HCEC 1CT (cell line): ENCODE measurements around the gene TLE3.
A peak's percentile ranks its signal among the peaks of the same experiment; 100 is the strongest.

Source experiments
- DNase-seq: peaks from one replicate; pipeline ENCODE4 v3.0.0-alpha.2; 2017

Gene TLE3

DNA sequence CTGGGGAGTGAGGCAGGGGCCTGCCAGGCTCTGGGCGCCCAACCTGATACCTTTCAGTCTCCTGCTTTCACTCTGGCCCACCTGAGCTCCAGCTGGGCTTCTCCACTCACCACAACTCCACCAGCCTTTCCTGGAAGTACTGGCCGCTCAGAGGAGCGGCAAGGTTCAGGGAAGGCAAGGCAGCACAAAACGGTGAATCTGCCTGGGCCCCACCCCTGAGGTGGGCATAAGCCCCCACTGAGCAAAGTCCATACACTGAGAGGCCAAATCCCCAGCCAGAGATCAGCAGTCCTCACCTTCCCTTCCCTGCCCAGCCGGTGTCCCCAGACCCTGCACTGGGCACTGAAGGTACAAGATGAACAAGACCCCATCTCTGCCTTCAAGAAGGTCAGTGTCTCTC, 70.7 kb downstream of the TLE3 start:
- DNase-seq = no peak

DNA sequence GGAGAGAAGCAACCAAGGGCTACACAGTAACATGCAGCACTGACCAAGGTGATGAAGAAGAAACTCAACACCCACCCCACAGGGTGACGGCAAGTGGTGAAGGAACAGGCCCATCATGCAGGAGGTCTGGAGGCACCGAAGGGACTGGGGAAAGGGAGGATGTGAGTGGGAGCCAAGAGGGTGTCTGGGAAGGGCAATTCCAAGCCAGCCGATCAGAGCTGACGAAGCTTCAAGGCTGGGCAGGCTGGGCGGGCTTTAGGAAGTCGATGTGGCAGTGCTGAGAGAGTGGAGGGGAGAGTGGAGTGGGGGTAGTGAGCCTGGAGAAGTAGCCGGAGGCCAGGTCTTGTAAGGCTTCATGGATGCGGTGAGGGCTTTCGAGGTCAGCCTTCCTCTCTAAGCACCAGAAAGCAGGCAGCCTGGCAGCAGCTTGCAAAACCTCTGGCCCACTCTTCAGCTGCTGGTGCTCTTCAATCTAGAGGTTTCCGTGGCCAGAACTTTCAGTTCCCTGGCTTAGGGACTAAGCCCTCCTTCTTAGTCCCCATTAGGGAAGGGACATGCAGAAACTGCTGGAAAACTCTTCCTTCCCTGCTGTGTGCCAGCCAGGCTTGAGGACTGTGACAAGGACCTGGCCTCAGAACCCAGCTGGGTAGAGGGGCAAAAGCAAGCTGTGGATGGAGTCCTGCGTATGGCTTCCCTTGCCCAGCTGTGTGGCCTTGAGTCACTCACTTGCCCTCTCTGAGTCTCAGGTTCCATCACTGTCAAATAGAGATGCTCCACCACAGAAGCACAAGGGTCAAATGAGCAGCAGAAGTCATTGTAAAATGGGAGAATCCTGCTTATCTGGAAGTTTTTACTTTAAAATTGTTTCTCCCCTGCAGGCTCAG, 72.1 kb downstream of the TLE3 start:
- no peak for DNase-seq

DNA sequence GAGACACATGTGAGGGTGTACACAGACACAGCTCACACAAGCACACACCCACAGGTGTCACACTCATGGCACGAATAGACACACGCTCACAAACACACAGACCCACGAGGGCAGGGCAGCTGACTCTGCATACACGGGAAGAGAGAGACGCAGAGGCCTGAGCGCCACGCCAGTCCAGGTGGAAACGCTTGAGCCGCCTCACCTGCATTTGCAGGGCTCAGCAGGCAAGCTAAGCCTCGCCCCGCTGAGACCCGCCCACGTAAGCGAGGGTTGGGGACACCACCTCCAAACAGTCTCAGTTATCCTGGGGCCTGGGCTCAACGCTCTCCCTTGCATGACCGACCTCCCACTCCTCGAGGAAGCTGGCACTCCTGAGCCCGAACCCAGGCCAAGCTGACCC, 73.2 kb downstream of the TLE3 start:
- DNase-seq = no peak

DNA sequence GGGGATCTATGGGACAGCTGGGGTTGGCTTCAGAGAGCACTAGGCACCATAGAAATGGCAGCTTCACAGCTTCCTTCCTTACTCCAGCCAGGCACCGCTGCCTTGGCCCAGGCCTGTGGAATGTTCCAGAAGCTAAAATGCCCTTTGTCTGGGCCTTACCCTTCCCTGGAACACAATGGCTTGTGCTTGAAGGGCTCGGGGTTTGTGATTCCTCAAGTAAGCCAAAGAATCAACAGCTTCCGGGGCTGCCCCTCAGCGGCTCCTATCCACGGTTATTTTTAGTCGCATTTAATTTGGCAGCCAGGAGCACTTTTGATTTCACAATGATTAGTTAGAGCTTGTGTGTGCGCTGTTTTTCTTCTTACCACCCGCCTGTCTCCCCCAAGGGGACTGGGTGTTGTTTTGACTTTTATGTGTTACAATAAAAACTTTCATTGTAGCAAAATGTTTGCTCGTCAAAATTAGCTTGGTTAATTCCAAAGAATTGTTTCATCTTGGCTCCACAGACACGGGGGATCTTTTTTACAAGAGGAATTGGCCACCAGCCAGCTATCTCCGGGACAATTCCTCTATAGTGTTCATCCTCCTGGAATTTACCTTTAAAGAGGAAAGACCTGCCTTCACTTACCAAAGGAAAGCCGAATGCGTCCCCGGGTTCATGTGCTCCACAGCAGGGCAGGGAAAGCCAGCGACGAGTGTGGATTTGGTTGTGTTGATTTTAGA, 73.8 kb downstream of the TLE3 start:
- peak; percentile 30 for DNase-seq

DNA sequence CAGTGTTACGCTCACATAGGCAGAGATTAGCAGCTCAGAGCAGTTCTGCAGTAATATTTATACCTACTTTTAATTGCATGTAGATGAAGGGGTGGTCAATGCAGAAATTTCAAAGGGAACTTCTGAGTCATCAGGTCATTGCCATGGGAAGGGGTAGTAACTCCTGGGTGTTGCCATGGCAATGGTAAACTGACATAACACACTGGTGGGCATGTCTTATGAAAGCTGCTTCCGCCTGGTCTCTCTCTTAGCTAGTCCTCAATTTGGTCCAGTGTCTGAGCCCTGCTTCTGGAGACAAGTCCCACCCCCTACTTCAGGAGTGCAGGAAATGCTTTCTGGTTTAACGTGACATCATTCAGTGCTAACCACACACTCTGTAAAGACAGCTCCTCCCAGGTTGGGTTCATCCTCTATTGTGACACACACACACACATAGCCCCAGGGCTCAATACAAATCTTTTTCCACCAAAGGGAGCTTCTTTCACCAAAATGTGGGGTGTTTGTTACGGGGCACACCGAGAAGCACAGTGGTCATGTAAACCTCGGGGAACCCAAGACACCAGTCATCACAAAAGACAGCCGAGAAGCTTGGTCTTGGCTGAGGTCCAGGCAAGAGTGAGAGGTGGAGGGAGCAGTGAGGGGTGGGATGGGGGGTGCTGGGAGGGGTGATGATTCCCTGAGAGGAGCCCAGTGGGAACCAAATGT, 74.5 kb downstream of the TLE3 start:
- DNase-seq = peak; percentile 53

DNA sequence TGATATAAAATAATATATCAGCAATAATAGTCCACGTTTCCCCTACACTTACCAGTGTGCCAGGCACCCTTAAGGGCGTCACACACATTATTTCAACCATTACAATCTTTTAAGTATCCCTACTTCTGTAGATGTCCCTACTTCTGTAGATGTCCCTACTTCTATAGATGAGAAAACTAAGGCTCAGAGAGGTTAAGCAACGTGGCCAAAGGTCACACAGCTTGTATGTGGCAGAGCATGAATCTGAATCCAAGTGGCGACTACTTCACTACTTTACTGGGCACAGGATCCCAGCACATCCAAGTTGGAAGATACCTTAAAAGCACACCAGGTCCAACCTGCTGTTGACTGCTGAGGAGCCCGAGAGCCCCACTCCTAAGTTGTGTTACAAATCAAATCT, 77.5 kb downstream of the TLE3 start:
- no peak for DNase-seq

DNA sequence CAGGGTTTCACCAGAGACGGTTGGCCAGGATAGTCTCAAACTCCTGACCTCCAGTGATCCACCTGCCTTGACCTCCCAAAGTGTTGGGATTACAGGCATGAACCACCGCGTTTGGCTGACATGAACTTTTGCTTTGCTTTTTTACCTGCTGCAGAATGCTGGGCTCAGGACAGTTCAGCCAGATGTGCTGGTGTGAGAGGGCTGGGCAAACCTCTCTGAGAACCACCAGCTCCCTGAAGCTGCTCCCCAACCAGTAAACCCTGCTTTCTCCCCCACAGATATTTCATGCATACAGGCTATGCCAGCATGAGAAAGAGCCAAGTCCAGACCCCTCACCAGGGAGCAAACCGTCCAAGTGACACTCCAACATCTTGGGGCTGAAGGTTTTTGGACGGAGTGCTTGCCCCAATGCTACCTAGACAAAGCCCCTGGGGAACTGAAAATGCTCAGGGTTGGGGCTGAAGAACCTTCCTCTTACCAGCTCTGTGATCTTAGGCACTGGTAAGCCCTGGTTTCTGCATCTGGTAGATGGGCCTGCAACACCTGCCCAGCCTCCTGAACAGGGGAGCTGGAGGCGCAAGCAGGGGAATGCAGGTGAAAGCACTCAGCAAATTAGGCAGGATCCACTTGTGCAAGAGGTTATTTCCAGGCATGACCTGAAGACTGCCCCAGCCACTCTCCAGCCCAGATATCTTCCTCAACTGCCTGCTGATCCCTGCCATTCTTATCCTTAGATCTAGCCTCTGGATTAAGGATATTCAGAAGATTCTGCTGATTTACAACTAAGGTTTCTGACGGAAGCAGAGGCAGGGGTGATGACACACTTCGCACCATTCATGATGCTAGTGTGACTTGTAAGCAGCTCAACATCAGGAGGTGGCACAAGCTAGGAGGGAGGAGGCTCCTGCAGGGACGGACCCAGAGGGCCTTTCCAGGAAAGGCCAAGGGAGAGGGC, 78.8 kb downstream of the TLE3 start:
- no peak for DNase-seq

DNA sequence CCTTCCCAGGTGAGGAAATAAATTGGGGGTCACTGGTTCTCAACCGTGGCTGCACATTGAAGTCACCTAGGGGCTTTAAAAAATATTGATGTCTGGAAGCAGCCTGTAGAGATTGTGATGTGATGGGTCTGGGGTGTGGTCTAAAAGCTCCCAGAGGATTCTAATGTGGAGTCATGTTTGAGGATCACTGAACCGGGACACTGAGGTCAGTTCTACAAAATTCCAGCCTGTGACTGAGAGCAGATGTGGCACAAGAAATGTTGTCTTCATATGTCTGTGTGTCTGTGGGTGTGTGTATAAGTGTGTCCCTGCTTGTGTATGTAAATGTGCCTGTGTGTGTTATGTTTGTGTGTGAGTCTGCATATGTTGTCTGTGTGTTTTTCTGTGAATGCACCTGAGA, 79.9 kb downstream of the TLE3 start:
- no peak for DNase-seq

DNA sequence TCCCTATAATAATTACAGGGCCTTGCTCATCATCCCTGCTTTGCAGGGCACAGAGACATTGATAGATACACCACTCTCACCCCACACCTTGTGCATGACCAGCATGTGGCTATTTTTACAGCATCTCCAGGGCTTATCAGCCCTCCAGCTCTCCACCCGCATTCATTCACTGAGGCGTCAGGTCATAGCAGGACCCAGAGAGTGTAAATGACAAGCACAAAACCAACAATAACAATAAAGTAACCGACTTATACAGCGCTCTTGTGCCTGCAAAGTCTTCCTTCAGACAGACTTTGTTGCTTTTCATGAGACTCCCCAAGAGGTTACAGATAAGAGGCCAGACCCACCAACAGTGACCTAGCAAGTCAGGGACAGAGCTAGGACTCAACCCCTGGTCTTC, 80.7 kb downstream of the TLE3 start:
- no peak for DNase-seq

DNA sequence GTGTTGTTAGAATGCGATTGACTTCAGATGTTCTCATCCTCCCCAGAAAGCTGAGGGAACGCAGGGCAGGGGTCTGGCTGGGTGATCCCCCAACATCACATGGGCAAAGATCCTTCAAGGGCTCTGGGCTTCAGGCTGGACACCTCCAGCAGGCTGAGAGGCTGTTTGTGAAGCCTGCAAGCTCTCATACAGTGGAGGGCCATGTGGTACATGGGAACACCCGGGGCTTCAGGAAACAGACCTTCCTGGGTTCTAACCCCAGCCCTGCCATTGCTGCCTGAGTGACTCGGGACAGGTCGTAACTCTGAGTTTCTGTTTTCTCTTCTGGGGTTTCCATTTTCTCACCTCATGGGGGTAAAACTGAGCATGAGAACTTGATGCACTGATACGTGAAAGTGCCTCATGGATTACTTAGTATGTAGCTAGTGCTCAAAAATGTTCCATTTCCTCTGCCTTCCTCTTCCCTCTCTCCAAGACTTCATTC, 81.2 kb downstream of the TLE3 start:
- no peak for DNase-seq

DNA sequence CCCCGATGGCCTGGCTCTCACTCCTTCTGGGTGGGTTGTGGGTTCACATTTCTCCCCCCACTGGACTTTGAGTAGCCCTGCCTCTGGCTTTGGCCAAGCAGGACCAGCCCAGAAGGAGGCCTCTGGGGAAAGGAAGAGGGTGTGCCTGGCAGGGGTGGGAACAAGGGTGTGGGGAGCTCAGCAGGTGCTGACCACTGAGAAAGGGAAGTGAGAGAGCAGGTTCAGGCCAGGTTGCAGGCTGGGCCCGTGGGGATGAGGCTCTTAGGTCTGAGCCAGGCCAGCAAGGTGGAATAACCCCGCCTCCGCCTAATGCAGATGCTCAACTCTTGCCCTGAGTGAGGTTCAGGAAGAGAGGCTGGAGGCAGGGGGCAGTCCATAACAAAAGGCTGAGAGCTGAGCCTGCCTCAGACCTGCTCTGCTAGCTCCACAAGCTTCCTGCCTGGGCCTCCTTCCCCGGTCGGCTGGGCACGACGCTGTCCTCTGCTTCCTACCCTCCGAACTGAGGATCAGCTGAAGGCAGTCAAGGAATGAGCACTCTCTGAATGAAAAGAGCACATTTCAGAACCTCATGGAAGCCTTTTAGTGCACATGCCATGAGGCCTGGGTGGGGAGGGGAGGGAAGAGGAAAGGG, 82.7 kb downstream of the TLE3 start:
- DNase-seq = no peak

DNA sequence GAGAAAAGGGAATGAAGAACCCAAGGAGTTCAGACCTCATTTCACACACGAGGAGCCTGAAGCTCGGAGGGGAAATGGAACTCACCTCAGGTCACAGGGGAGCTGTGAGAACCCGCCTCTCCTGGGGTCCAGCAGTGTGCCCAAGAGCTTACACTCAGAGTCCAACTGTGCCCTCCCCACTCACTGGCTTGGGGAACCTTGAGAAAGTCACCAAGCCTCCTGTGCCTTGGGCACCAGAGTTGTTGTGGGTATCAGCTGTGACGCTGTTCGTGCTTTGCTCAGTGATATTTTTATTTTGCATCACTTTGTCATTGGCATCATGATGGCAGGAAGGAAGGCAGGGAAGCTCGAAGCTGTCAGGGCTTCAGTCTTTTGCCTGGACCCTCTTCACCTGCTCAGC, 83.4 kb downstream of the TLE3 start:
- no peak for DNase-seq

DNA sequence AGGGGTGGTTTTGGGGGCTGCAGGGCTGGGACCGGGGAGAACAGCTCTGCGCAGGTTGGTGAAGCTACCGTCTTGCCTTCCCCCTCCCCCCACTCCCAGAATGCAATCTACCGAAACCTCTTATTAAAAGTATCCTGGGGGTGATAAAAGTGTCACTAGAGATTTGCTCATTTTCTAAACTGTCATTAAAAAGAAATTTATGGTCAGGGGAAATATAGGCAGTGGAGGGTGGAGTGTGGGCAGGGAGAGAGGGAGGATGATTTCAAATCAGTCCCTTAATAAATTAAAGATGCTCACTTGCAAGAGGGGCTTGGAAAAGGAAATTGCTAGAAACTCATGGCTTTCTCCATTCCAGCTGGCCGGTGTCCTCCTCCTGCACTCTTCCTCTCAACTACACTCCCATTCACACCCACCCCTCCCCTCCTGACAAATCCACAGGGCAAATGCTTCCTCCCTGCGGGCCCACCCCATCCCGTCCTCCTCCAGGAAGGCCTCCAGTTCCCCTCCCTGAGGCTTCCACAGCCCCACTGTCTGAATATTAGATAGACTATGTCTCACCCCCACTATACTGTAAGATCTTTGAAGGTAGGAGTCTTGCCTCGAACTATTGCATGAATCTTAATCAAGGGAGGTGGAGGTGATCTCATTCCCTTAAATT, 83.9 kb downstream of the TLE3 start:
- DNase-seq = no peak

DNA sequence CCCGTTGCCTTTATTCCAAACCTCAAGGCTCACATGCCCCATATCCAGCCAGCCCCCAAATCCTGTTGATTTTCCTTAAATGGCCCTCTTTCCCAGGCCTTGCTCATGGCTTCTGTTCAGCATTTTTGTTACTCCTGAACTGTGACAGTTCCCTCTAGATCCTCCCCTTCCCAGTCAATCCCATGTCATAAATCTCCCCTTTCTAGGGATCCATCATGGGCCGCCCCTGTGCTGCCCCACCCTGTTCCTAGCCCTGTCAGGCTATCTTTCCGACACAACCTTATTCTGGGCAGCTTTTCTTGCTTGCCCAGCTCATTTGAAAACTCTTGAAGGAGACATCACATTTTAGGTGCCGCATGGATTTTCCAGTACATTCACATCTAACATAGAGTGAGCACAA, 84.8 kb downstream of the TLE3 start:
- DNase-seq = no peak

DNA sequence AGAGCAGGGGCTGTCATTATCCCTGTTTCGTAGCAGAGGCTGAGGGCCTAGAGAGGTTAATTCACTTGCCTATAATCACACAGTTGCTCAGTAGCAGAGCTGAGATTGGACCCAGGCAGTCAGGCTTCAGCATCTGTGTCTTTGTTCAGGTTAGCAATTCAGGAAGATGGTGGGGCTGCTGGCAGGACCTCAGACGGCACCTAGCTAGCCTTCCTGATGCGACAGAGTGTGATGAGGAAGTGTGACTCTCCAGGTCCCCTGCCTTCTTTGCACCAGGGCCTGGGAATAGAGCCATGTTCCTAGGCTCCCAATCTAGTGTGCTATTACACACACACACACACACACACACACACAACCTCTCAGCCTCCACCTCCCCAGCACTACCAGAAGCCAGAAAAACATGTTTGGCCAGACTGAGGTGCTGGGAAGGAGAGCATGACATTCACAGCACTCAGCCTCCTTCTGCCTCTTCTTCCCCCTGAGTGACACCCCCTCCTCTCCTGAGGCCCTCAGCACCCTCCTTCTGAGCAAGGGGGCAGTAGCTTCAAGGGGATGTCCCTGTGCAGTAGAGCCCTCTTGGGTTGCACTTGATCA, 88.9 kb downstream of the TLE3 start:
- DNase-seq = no peak

DNA sequence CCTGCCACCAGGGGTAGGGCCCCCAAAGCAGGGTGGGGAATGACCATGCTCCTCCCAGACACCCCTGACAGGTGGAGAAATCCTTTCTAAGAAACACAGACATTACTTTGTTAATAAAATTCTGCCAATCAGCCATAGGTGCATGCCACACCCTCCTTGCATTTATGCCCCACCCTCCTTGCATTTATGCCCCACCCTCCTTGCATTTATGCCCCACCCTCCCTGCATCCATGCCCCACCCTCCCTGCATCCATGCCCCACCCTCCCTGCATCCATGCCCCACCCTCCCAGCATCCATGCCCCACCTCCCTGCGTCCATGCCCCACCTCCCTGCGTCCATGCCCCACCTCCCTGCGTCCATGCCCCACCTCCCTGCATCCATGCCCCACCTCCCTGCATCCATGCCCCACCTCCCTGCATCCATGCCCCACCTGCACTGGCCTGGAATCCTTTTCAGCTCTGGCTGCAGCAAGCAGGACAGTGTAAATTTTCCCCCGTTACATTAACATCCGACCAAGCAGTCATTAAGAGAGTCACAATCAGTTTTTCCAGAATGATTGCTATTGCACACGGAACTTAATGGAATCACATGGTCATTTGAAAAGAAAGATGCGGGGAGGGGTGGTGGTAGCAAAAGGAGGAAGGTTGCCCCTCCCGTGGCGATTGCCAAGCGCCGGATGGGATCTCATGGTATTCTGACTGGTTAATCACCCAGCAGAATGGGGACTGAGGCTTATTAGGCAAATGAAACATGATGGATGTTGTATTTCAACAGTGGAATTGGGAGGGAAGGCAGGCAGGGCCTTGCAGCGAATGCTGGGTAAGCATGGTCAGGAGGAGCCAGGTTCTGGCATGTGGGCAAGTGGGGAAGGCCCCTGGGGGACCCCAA, 91.2 kb downstream of the TLE3 start:
- no peak for DNase-seq

DNA sequence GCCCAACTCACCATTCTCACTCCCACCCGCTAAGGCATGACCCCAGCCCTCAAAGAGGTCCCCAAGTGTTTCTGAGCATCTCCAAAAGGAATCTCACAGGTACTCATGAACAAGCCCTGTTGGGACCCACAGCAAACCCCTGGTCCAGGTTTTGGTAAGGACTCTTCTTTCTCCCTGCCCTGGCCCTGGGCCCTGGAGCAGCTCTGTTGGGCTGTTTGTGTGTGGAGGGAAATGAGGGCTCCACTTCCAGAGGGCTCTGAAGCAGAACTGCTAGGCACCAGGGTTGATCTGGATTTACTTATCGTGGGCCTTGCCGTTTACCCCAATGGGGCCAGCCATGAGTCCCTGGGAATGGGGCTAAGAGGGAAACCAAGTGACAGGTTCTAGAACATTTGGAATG, 92.9 kb downstream of the TLE3 start:
- DNase-seq = no peak

DNA sequence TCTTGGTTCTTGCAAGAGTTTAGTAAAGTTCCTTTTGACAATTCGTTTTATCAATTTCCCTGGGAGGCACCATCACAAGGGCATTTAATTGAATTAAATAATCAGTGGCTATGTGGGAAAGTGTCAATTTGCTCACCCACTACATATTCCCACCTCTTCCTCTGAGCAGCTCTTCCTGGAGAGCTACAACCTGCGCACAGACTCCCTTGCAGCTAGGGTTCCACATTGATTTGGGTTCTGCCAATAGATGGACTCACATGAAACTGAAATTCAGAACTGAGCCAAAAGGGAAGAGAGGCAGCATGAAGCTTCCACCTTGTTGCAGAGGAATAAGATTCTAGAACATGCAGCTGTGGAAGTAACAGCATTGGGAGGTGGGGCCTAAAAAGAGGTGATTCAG, 94.8 kb downstream of the TLE3 start:
- DNase-seq = no peak

DNA sequence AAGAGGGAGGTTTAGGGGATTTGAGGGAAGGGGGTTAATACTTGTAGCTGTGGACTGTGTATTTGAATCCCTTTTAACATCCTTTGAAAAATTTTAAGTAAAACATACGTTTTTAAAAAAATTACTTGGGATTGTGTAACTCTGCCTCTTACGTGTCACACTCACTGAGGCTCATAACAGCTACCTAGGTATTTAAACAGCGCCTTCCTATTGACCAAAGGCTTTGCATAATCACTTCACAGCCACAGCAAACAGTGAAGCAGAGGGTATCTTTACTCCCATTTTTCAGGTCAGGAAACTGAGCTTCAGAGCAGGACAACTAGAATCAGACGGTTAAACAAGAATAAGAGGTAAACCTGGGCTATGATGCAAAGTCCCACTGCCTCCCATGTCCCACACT, 95.9 kb downstream of the TLE3 start:
- no peak for DNase-seq
